Sciatic nerve (tissue), 2 donors: ENCODE results near the gene KDM8. TPM values are rescaled to one million over a fixed set of nuclear protein-coding genes. Genes with fewer than 3 reads are reported as not detected.
"Not testable (repeated sequence)": the region's sequence is repeated elsewhere in the genome, so short reads cannot be mapped to it uniquely, and the experiment has no call there.

Experiments
- ATAC-seq: fragments of 200-7000 bp; cut with Tn5 transposase; one replicate; pipeline ENCODE4 v1.9.1; 2020; ENCODE audit warnings: mild to moderate bottlenecking, moderate library complexity
- DNase-seq: peaks from one replicate; pipeline ENCODE4 v3.0.0-alpha.2; 2020; ENCODE audit warnings: low spot score
- intact Hi-C: fragments of 100-400 bp; cut with DNase I; formaldehyde crosslinking; loops from one replicate; pipeline ENCODE4 v1.14.2; 2022
- total RNA-seq: library from RNA; stranded (reverse); fragmentation: NEBNext Ultra II Directional; extraction: Animal tissue kit (Norgen Biotek cat#: 25700); gene quantifications from one replicate; pipeline ENCODE4 v1.2.1, GENCODE V29; 2021
- donor health status: DM: no; HTN: no; CAD: no.
- donor health status: DM: no; HTN: no; CAD: no.

KDM8 gene
- total RNA-seq, 1 donor from 2014 or later = 8.3 TPM

- intact Hi-C loops = no loop called here
- no peak for ATAC-seq
- DNase-seq = no peak
These were observed 13.9 kb upstream of the KDM8 start for GRCh38 chr16:27189335-27189972.

DNA sequence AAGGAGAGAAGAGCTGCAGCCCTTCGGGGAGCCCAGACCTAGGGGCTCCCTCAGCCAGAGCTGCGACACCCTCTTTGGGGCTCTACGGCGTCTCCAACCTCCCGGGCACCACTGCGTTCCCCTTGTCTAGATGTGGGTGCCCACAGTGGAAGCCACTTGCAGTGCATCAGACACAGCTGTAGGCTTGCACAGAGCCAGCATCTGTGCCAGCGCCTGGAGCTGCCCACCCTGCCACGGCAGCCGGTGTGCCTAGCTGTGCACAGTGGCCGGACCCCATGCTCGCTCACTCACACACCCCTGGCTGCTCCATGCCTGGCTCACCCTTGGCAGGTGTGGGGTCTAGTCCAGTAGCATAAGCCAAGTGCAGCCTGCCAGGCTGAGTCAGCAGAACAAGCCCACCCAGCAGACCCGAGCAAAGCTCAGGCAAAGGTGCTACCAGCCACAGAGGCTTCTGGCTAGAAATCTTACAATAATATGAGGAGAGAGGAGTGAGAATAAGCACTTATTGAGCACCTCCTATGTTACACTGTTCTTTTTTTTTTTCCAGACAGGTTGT lies 12.9 kb upstream of the KDM8 start:
- ATAC-seq (no peak), DNase-seq (no peak)
- intact Hi-C loops = no loop called here

DNA sequence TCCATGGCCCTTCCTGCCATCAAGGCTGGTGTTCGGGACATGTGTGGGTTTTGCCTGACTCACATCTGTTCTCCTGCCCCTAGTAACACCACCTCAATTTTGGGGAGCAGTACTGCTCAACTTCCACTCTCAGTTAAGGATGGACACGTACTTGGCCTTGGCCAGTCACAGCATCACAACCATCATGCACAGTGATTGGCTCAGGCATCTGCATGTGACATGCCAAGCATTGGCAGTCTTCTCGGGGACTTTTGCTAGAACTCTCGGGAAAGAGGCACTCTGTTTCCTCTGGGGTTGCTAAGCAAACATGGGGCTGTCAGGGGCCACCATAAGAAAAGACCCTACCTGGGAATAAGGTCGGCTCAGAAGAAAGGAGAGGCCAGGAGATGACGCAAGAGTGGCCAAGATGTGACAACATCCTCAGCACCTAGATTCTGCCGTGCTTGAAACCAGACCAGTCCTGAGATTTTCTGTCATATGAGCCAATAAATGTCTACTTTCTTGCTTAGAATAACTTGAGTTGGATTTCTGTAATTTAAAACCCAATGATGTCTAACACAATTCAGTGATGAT lies 11.9 kb upstream of the KDM8 start:
- DNase-seq (no peak), ATAC-seq (no peak)
- intact Hi-C loops = no loop called here

- intact Hi-C loops = no loop called here
- DNase-seq (no peak), ATAC-seq (no peak)
These were observed 9.9 kb upstream of the KDM8 start for GRCh38 chr16:27193300-27193990.

- DNase-seq (no peak), ATAC-seq (no peak)
- intact Hi-C loops = no loop called here
These were observed 8.1 kb upstream of the KDM8 start for GRCh38 chr16:27195076-27195741.

GRCh38 chr16:27195941-27196595 lies 7.3 kb upstream of the KDM8 start:
- intact Hi-C loops = no loop called here
- no peak for DNase-seq

DNA sequence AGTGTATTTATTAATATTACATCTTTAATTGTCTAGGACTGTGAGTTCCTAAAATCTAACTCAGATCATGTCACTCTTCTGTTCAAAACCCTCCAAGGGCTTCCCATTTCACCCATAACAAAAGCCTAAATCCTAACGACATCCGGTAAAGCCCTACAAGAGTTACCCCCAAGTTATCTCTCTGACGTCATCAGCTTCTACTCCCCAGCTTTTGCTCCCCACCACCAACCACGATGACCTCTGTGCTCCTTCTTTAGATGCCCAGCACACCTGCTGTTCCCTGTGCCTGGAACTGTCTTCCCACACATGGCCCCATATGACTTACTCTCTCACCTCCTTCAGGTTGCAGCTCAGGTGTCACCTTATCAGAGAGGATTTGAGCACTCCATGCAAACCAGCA lies 6.3 kb upstream of the KDM8 start:
- ATAC-seq (no peak), DNase-seq (no peak)
- intact Hi-C loops = no loop called here

More at GRCh38 chr16:27195941-27196595, 7.3 kb upstream of the KDM8 start:
- ATAC-seq = no peak

DNA sequence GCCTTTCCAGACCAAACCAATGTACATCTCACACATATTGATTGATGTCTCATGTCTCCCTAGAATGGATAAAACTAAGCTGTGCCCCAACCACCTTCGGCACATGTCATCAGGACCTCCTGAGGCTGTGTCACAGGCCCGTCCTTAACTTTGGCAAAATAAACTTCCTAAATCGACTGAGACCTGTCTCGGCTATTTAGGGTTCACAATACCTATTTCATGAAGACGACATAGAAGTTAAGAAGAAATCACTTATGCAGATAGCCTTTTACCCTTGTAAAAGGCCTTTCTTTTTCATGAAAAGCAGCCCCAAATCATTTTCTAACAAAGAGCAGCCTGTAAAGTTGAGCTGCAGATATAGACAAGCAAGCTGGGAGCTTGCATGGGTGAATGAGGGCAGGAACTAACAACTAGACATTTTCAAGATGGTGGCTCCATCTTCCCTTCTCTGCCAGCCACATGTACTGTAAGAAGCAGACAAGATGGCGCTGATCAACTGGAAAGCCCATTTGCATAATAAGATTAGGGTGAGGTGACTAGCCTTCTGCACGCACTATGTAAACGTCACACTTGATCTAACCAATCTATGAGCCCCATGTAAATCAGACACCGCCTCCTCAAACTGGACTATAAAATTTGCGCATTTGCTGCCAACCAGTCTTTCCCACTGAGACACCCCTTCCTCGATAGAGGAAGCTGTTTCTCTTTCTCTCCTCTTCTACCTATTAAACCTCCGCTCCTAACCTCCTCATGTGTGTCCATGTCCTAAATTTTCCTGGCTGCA lies 4.7 kb upstream of the KDM8 start:
- DNase-seq = no peak
- intact Hi-C loops = no loop called here
- ATAC-seq = no peak

DNA sequence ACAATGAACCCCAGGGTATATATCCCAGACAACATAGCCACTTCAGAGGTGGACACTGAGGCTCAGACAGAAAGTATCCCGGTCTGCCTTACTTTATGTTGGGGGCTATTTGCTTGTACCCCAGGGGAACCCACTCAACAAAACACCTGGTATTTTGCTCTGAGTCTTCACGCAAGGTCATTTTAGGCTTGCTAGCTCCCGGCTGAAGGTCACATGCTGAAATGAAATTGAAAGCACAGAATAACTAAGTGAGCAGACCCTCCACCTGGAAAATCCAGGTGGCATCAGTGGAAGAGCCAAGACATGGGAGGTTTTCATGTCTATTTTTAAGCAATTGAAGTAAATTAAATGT lies 4.1 kb upstream of the KDM8 start:
- ATAC-seq (no peak), DNase-seq (no peak)
- intact Hi-C loops = no loop called here

GRCh38 chr16:27199736-27200135 lies 3.6 kb upstream of the KDM8 start:
- DNase-seq (no peak), ATAC-seq (no peak)
- intact Hi-C loops = no loop called here

DNA sequence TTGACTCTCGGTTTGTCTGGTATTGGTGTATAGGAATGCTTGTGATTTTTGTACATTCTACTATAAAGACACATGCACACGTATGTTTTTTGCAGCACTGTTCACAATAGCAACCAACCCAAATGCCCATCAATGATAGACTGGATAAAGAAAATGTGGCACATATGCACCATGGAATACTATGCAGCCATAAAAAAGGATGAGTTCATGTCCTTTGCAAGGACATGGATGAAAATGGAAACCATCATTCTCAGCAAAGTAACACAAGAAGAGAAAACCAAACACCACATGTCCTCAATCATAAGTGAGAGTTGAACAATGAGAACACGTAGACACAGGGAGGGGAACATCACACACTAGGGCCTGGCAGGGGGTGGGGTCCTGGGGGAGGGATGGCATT lies 2.4 kb upstream of the KDM8 start:
- DNase-seq, ATAC-seq, intact Hi-C loops: not testable (repeated sequence)

GRCh38 chr16:27202923-27203506 lies 311 bp upstream of the KDM8 start:
- intact Hi-C loops = no loop called here
- DNase-seq = peak; percentile 96
- ATAC-seq = peak; percentile 94

DNA sequence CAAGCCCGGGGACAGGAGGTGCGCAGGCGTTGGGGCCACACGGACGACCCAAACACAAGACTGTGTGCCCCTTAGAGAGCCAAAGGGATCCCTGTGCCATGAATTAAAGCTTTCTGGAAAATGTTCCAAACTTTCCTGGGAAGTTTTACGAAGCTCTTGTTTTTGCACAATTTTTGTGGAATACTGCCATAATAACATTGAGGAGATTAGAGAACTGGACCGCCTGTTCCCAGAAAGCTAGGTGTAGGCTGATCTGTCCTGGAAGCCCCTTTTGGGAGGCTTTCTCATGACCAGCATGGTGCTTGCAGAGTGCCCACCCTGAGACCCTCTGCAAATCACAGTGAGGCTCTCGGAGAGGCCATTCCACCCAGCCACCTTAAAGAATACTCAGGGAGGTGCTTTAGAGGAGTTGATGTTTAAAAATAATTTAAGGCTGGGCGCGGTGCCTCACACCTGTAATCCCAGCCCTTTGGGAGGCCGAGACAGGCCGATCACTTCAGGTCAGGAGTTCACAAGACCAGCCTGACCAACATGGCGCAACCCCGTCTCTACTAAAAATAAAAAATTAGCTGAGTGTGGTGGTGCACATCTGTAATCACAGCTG lies 1.1 kb downstream of the KDM8 start:
- DNase-seq (no peak), ATAC-seq (no peak)
- intact Hi-C loops = no loop called here

- intact Hi-C loops = no loop called here
- no peak for DNase-seq
- ATAC-seq = no peak
These were observed 2.2 kb downstream of the KDM8 start for GRCh38 chr16:27205423-27206065.

DNA sequence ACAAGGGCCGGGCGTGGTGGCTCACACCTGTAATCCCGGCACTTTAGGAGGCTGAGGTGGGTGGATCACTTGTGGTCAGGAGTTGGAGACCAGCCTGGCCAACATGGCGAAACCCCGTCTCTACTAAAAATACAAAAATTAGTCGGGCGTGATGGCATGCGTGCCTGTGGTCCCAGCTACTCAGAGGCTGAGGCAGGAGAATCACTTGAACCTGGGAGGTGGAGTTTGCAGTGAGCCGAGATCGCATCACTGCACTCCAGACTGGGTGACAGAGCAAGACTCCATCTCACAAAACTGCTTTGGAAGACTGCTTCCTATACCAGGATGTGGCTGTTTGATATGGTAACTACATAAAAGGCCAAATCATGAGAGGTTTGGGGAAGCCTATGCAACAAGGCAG lies 3.8 kb downstream of the KDM8 start:
- intact Hi-C loops = not testable (repeated sequence)

DNA sequence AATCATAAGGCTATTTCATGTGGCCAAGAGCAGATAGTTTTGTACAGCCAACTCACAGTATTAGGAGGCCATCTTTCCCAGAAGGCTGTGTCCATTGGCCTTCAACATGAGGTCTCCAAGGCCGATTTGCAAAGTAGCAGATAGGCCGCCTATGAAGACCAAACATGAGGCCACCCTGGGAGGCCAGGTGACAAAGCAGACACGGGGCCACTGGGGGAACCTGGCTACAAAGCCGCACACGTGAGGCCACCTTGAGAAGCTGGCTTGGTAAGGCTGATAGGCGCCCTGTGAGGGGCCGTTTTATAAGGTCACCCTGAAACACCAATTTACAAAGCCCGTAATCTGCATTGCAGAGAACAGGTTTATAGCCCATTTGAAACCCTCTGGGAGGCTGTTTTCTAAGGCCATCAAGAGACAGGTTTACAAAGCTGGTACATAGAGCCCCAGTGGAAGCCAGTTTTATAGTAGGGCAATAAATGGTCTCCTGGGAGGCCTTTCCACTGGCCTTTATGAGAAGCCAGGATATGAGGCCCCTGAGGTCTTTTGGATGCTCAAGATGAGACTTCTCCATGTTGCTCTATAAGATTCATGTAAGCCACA lies 4.9 kb downstream of the KDM8 start:
- intact Hi-C loops = loop anchor here (1.0 kb wide), 1 partner anchor 25 kb away; no protein-coding TSS in a partner anchor
- DNase-seq (no peak), ATAC-seq (no peak)

More for the DNA sequence above, 3.8 kb downstream of the KDM8 start:
- ATAC-seq, DNase-seq: not testable (repeated sequence)

- DNase-seq (no peak), ATAC-seq (no peak)
- intact Hi-C loops = loop anchor here (1.0 kb wide), 1 partner anchor 25 kb away; no protein-coding TSS in a partner anchor
These were observed 5.5 kb downstream of the KDM8 start for GRCh38 chr16:27208796-27209195.
